Measurements from ENCODE around the gene DDR1.

DNA sequence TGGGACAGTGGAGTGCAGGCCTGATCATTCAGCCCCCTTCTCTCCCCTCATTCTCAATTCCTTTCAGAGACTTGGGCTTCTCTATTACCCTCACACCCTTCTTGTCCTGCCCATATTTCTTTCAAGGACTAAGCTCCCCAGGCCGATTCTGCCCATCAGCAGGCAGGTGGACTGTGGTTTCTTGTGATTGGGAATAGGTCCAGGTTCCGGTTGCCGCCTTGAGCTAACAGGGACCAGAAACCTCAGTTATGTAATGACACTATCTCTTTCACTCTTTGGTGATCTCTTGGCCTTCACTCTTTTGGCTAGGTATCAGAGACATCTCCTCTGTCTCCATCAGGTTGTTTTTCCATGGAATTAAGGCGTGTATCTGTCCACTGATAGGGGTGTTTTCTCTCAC lies 62.9 kb downstream of the DDR1 start:
- TF ChIP-seq POLR2A (IDR thresholded peaks at IDR 0.05): no peak
- TF ChIP-seq, protein P1, sequence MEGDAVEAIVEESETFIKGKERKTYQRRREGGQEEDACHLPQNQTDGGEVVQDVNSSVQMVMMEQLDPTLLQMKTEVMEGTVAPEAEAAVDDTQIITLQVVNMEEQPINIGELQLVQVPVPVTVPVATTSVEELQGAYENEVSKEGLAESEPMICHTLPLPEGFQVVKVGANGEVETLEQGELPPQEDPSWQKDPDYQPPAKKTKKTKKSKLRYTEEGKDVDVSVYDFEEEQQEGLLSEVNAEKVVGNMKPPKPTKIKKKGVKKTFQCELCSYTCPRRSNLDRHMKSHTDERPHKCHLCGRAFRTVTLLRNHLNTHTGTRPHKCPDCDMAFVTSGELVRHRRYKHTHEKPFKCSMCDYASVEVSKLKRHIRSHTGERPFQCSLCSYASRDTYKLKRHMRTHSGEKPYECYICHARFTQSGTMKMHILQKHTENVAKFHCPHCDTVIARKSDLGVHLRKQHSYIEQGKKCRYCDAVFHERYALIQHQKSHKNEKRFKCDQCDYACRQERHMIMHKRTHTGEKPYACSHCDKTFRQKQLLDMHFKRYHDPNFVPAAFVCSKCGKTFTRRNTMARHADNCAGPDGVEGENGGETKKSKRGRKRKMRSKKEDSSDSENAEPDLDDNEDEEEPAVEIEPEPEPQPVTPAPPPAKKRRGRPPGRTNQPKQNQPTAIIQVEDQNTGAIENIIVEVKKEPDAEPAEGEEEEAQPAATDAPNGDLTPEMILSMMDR (IDR thresholded peaks at IDR 0.05): no peak
- no peak for TF ChIP-seq EP300 (IDR thresholded peaks at IDR 0.05; ENCODE audit: low read depth)
